Ovary (tissue), 3 donors: Measurements from ENCODE around the gene RALGPS1.

Source experiments
- CTCF ChIP-seq, 3 donors: fragments of 450-650 bp in 2 of 3; fragments of 200-600 bp in 1 of 3; IDR thresholded peaks; one replicate each; pipeline versions ENCODE4 v1.5.1 to v1.8.0; 2016 to 2022; ENCODE audit warnings: antibody characterized with exemption in 3 of 3, mild to moderate bottlenecking in 1 of 3
- EP300 ChIP-seq: sonication (generic); formaldehyde crosslinking; IDR thresholded peaks from one replicate; pipeline ENCODE4 v1.6.1; 2017; ENCODE audit warnings: antibody characterized with exemption
- POLR2A ChIP-seq: fragments of 450-650 bp; IDR thresholded peaks from one replicate; pipeline ENCODE4 v1.6.1; 2017; ENCODE audit warnings: antibody characterized with exemption, mild to moderate bottlenecking, moderate library complexity
- donor health status: DM: no; HTN: no; CAD: no.

- TF ChIP-seq CTCF (IDR thresholded peaks at IDR 0.05) (no peak), POLR2A (no peak), EP300 (no peak)
Observed at GRCh38 chr9:127192744-127193143, 278.2 kb downstream of the RALGPS1 start.
